HT-29 (cell line): ENCODE measurements around the gene NFKB1. TPM values are rescaled to one million over a fixed set of nuclear protein-coding genes. Genes with fewer than 3 reads are reported as not detected.
"Not testable (repeated sequence)": the region's sequence is repeated elsewhere in the genome, so short reads cannot be mapped to it uniquely, and the experiment has no call there.

Experiments used
- DNase-seq: peaks from one replicate; pipeline ENCODE4 v3.0.0-alpha.2; 2015; ENCODE audit warnings: low spot score
- total RNA-seq: library from RNA; depleted of rRNA; stranded (reverse); fragments of >200 nt; shearing (Covaris generic); gene quantifications from 2 replicates; pipeline ENCODE4 v1.2.3, GENCODE V29; 2014; rRNA removed

The NFKB1 gene, protein sequence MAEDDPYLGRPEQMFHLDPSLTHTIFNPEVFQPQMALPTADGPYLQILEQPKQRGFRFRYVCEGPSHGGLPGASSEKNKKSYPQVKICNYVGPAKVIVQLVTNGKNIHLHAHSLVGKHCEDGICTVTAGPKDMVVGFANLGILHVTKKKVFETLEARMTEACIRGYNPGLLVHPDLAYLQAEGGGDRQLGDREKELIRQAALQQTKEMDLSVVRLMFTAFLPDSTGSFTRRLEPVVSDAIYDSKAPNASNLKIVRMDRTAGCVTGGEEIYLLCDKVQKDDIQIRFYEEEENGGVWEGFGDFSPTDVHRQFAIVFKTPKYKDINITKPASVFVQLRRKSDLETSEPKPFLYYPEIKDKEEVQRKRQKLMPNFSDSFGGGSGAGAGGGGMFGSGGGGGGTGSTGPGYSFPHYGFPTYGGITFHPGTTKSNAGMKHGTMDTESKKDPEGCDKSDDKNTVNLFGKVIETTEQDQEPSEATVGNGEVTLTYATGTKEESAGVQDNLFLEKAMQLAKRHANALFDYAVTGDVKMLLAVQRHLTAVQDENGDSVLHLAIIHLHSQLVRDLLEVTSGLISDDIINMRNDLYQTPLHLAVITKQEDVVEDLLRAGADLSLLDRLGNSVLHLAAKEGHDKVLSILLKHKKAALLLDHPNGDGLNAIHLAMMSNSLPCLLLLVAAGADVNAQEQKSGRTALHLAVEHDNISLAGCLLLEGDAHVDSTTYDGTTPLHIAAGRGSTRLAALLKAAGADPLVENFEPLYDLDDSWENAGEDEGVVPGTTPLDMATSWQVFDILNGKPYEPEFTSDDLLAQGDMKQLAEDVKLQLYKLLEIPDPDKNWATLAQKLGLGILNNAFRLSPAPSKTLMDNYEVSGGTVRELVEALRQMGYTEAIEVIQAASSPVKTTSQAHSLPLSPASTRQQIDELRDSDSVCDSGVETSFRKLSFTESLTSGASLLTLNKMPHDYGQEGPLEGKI
- total RNA-seq, result 21.2 and 28.0 TPM in 2 replicates

DNA sequence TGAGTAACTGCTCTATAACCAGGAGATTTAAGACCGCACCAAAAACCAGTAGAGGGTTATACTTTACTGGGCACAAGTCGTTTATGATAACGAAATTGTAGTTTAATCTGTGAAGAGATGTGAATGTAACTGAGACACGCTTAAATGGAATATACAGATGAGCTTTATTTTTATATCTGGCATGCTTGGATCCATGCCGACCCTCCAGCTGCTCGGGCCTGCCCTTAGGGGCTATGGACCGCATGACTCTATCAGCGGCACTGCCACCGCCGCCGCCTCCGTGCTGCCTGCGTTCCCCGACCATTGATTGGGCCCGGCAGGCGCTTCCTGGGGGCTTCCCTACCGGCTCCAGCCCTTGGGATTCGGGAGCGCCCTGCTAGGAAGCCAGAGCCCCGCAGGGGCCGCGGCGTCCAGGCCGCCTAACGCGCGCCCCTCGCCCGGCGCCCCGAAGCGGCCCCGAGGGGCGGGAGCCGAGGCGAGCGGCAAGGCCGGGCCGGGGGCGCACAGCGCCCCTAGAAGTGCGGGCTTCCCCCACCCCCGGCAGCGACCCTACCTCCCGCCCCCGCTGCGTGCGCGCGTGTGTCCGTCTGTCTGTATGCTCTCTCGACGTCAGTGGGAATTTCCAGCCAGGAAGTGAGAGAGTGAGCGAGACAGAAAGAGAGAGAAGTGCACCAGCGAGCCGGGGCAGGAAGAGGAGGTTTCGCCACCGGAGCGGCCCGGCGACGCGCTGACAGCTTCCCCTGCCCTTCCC, at the start of gene NFKB1:
NFKB1 (plus strand) TSS at position 664 of the 751 bp plus-strand sequence. CDS start 24,160 bp downstream, outside the sequence.
- peak; percentile 66 for DNase-seq

- DNase-seq, result no peak
Measured at GRCh38 chr4:102452854-102453253, 48.3 kb upstream of the NFKB1 start.

GRCh38 chr4:102453827-102454226, 47.3 kb upstream of the NFKB1 start:
- DNase-seq, result no peak

DNA sequence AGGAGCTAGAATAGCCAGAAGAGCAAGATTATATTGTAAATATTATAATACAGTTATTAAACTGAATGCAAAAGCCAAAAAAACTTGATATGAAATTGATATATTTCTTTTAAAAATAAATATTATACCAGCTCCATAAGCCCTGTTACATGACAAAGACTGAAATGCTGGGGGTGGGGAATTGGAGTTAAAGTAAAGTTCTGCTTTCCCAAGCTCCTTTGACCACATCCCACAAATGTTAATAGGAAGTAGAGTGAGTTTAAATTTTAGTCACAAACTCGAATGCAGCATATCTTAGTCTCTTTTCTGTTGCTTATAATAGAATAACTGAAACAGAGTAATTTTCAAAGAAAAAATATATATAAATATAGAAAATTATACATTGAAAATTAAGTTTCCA, 46.9 kb upstream of the NFKB1 start:
- DNase-seq, result no peak

GRCh38 chr4:102454981-102455685, 46.0 kb upstream of the NFKB1 start:
- DNase-seq, result no peak

- no peak for DNase-seq
Measured at GRCh38 chr4:102455750-102456149, 45.4 kb upstream of the NFKB1 start.

GRCh38 chr4:102466298-102466697, 34.9 kb upstream of the NFKB1 start:
- DNase-seq, result no peak

DNA sequence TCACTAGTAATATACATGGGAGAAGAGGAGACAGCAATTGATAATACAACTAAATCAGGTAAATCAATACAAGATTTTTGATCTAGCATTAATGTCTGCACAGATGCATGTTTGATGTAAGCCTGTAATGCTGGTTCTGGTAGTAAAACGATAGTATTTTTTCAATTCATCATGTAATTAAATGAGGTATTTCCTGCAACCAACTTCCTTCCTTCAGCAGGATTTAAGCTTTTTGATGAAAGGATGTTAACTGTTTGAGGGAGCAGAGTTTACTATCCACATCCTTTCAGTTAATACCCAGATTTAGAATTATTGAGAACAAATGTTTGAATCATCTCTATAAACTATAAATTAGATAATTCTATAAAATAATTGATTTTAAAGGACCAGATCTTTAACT, 31.4 kb upstream of the NFKB1 start:
- no peak for DNase-seq

DNA sequence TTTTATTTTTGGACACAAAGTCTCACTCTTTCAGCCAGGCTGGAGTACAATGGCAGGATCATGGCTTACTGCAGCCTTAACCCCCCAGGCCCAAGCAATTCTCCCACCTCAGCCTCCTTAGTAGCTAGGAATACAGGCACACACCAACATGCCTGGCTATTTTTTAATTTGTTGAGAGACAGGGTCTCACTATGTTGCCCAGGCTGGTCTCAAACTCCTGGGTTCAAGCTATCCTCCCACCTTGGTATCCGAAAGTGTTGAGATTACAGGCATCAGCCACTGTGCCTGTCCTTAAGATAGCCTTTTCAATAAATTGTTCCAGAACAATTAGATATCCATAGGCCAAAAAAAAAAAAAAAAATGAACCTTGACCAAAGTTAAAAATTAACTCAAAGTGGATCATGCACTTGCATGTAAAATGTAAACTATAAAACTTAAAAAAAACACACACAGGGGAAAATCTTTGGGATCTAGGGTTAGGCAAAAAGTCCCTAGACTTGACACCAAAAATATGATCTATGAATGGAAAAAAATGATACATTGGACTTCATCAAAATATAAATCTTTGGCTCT, 28.6 kb upstream of the NFKB1 start:
- no peak for DNase-seq

GRCh38 chr4:102473476-102473875, 27.7 kb upstream of the NFKB1 start:
- DNase-seq, result no peak

GRCh38 chr4:102474736-102475504, 26.2 kb upstream of the NFKB1 start:
- no peak for DNase-seq

DNA sequence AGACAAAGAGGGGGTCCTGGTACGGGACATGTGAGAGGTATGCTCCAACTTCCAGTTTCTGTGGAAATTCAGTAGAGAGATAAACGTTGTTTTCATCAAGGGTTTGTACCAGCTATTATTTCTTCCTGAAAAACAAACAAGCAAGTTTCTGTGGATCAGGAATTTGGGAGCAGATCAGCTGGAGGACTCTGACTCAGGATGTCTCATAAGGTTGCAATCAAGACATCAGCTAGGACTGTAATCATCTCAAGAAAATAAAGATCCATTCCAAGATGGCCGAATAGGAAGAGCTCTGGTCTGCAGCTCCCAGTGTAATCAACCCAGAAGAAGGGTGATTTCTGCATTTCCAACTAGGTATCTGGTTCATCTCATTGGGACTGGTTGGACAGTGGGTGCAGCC, 23.5 kb upstream of the NFKB1 start:
- DNase-seq, result no peak

GRCh38 chr4:102478186-102478585, 23.0 kb upstream of the NFKB1 start:
- DNase-seq, result no peak

DNA sequence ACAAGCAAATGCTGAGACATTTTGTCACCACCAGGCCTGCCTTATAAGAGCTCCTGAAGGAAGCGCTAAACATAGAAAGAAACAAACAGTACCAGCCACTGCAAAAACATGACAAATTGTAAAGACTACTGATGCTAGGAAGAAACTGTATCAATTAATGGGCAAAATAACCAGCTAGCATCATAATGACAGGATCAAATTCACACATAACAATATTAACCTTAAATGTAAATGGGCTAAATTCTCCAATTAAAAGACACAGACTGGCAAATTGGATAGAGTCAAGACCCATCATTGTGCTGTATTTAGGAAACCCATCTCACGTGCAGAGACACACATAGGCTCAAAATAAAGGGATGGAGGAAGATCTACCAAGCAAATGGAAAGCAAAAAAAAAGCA, 21.3 kb upstream of the NFKB1 start:
- DNase-seq, result not testable (repeated sequence)

DNA sequence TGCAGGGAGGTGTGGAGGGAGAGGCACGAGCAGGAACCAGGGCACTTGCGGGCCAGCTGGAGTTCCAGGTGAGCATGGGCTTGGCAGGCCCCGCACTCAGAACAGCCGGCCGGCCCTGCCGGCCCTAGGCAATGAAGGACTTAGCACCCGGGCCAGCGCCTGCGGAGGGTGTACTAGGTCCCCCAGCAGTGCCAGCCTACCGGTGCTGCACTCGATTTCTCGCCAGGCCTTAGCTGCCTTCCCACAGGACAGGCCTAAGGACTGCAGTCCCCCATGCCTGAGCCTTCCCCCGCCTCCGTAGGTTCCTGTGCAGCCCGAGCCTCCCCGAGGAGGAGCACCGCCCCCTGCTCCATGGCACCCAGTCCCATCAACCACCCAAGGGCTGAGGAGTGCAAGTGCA, 18.0 kb upstream of the NFKB1 start:
- DNase-seq, result no peak

GRCh38 chr4:102483990-102484692, 17.0 kb upstream of the NFKB1 start:
- DNase-seq, result not testable (repeated sequence)

- DNase-seq, result no peak
Measured at GRCh38 chr4:102492531-102493241, 8.5 kb upstream of the NFKB1 start.

- DNase-seq, result no peak
Measured at GRCh38 chr4:102493257-102493656, 7.9 kb upstream of the NFKB1 start.

DNA sequence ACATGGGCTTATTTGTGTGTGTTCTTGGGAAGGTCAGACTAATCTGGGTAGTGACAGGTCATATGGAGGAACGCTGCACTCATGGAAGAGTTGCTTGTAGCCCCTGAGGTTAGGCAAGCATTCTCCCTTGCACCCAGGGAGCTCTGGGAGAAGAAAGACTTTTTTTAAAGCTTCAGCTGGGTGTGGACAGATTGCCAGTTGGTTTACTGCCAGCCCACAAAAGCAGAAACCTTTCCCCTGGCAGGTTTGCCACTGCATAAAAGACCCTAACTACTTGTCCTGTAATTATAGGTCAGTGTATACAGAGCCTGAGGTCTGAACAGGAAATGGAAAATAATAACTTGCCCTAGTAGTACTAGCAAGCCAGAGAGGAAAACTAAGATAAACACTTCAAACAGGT, 7.4 kb upstream of the NFKB1 start:
- DNase-seq, result no peak
